ENCODE results near the gene SPACA4. TPM values are rescaled to one million over a fixed set of nuclear protein-coding genes. Genes with fewer than 3 reads are reported as not detected.

SPACA4 gene
- total and polyA plus RNA-seq, 2 of the 4 experiments (the other 2 are of a cell fraction), result not detected

DNA sequence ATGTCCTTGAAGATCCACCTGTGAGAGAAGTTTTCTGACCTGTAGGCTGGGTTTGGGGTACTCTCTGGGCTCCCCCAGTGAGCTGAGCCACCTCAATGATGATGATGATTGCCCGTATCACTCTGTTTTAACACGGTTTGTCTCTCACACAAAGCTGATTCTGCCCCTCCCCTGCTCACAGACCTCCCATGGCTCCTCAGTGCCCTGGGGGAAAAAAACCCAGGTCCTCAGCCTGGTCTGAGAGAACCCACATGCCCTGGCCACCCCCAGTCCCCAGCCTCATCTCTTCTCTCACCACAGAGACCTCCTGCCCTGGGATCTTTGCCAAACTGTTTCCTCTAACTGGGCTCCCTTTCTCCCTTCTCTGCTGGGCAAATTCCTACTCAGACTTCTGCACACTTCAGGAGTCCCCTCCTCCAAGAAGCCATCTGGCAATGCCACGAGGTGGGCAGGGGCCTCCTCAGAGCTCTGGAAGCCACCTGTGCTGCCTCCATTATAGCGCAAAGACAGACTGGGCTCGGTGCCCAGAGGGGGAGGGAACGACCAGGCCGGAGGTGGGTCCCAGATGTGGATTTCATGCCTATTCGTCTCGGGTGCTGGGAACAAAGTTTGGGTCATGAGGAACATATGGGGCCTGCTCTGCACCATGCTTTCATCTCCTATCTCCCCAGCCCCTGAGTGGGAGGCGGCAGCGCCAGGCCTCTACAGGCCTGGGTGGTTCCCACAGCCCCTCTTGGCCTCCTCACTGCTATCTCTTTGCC lies 47.9 kb downstream of the SPACA4 start:
- ChIA-PET CTCF (no interaction called here), POLR2A (ENCODE audit: unreplicated experiment) (no interaction called here)
- H4K91ac ChIP-seq (ENCODE audit: insufficient read depth, low read depth, low read length), result no peak overlapping the region
- no peak overlapping the region for H2AK5ac ChIP-seq (ENCODE audit: low read depth, low read length)
- H3K36me3 ChIP-seq (ENCODE audit: control insufficient read depth, insufficient read depth, low read length), result no peaks in the 10 kb centered on the region
- no peak overlapping the region for H3K9ac ChIP-seq (ENCODE audit: low read depth, low read length)
- no peak overlapping the region for H4K5ac ChIP-seq (ENCODE audit: low read depth, low read length)
- H3K27me3 ChIP-seq (ENCODE audit: control insufficient read depth, insufficient read depth, low read length), result peaks cover 4% of the 10 kb centered on the region; the same call in 1 of the 2 replicates
- no peak overlapping the region for H3K23ac ChIP-seq (ENCODE audit: low read depth, low read length)
- peak overlapping the region; percentile 39 for H2AK9ac ChIP-seq (replicated peaks; ENCODE audit: low read depth, low read length, poor library complexity)
- no peak overlapping the region for H3K56ac ChIP-seq (ENCODE audit: extremely low read depth, insufficient read depth, low read length)
- H4K8ac ChIP-seq (ENCODE audit: low read depth in 2 of 2, low read length in 2 of 2), result no peak overlapping the region
- BruUV-seq (replicated peaks), result no TSS peak
- H2BK15ac ChIP-seq (ENCODE audit: low read depth, low read length), result no peak overlapping the region
- in situ Hi-C loops (cut with MboI; ENCODE audit: low sequenced_read_pairs) (no loop called here), intact Hi-C loops (cut with micrococcal nuclease) (no loop called here), dilution Hi-C loops (cut with HindIII; ENCODE audit: low sequenced_read_pairs, unreplicated experiment) (no loop called here)
- no peak overlapping the region for H2BK20ac ChIP-seq (ENCODE audit: low read depth, low read length)
- H2BK5ac ChIP-seq (ENCODE audit: low read depth, low read length, poor library complexity, severe bottlenecking), result no peak overlapping the region
- no peak overlapping the region for H3K4ac ChIP-seq (ENCODE audit: low read depth, low read length)
- no peak overlapping the region for H2BK120ac ChIP-seq (ENCODE audit: low read depth, low read length)
- H3K4me1 ChIP-seq (ENCODE audit: control insufficient read depth, insufficient read depth, low read length), result peaks cover 3% of the 10 kb centered on the region
- H3K9me1 ChIP-seq (ENCODE audit: insufficient read depth, low read length), result peaks cover 3% of the 10 kb centered on the region
- no peak overlapping the region for H3K4me3 ChIP-seq (ENCODE audit: insufficient read depth, low read depth, low read length)
- DNase-seq (no peak), ATAC-seq (ENCODE audit: low read depth) (no peak)
- no peaks in the 10 kb centered on the region for H3K79me1 ChIP-seq (ENCODE audit: low read depth in 1 of 2, low read length in 2 of 2)
- no peak overlapping the region for H3K4me2 ChIP-seq (ENCODE audit: low read depth, low read length)
- 40% methylated on average over 2 of the region's 11 CpGs; no CpG with 5 or more reads in 1 of the 2 experiments for WGBS, 2 experiments (ENCODE audit: extremely low coverage in 2 of 2, insufficient read length in 1 of 2)
- no peaks in the 10 kb centered on the region for H4K20me1 ChIP-seq (ENCODE audit: insufficient read depth, low read length)
- no peak overlapping the region for H3K27ac ChIP-seq (ENCODE audit: insufficient read depth, low read length)
- no peak overlapping the region for H3K14ac ChIP-seq (replicated peaks; ENCODE audit: low read depth, low read length)
- peak overlapping the region; percentile 24 for H2AFZ ChIP-seq (replicated peaks; ENCODE audit: low read length, poor library complexity)
- no peak overlapping the region for H3K18ac ChIP-seq (ENCODE audit: low read depth, low read length)
- TF ChIP-seq RFX5 (IDR thresholded peaks at IDR 0.05; ENCODE audit: low read depth, low read length) (no peak), POLR2A (IDR thresholded peaks at IDR 0.05; ENCODE audit: low read depth, low read length) (no peak), MAZ (IDR thresholded peaks at IDR 0.05; ENCODE audit: borderline replicate concordance, low read depth, low read length) (no peak), RAD21 (IDR thresholded peaks at IDR 0.05; ENCODE audit: low read length) (no peak), MAFK (IDR thresholded peaks at IDR 0.05; ENCODE audit: low read depth, low read length) (no peak), BHLHE40 (IDR thresholded peaks at IDR 0.05; ENCODE audit: low read depth, low read length) (no peak), MXI1 (IDR thresholded peaks at IDR 0.05; ENCODE audit: borderline replicate concordance, low read depth, low read length) (no peak), SMC3 (IDR thresholded peaks at IDR 0.05; ENCODE audit: low read depth, low read length) (no peak), FOS (IDR thresholded peaks at IDR 0.05; ENCODE audit: low read depth, low read length) (no peak), CEBPB (IDR thresholded peaks at IDR 0.05; ENCODE audit: low read depth, low read length) (no peak), RCOR1 (IDR thresholded peaks at IDR 0.05; ENCODE audit: insufficient replicate concordance, low read length) (no peak), NFE2L2 (IDR thresholded peaks at IDR 0.05; ENCODE audit: low read depth, low read length) (no peak), CHD1 (IDR thresholded peaks at IDR 0.05; ENCODE audit: low read depth, low read length) (no peak)
- TF ChIP-seq, protein P1, sequence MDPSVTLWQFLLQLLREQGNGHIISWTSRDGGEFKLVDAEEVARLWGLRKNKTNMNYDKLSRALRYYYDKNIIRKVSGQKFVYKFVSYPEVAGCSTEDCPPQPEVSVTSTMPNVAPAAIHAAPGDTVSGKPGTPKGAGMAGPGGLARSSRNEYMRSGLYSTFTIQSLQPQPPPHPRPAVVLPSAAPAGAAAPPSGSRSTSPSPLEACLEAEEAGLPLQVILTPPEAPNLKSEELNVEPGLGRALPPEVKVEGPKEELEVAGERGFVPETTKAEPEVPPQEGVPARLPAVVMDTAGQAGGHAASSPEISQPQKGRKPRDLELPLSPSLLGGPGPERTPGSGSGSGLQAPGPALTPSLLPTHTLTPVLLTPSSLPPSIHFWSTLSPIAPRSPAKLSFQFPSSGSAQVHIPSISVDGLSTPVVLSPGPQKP (IDR thresholded peaks at IDR 0.05; ENCODE audit: borderline replicate concordance, low read depth, low read length), result no peak
- TF ChIP-seq, protein P2, sequence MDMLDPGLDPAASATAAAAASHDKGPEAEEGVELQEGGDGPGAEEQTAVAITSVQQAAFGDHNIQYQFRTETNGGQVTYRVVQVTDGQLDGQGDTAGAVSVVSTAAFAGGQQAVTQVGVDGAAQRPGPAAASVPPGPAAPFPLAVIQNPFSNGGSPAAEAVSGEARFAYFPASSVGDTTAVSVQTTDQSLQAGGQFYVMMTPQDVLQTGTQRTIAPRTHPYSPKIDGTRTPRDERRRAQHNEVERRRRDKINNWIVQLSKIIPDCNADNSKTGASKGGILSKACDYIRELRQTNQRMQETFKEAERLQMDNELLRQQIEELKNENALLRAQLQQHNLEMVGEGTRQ (IDR thresholded peaks at IDR 0.05; ENCODE audit: low read depth, low read length), result no peak
- TF ChIP-seq, protein P3, sequence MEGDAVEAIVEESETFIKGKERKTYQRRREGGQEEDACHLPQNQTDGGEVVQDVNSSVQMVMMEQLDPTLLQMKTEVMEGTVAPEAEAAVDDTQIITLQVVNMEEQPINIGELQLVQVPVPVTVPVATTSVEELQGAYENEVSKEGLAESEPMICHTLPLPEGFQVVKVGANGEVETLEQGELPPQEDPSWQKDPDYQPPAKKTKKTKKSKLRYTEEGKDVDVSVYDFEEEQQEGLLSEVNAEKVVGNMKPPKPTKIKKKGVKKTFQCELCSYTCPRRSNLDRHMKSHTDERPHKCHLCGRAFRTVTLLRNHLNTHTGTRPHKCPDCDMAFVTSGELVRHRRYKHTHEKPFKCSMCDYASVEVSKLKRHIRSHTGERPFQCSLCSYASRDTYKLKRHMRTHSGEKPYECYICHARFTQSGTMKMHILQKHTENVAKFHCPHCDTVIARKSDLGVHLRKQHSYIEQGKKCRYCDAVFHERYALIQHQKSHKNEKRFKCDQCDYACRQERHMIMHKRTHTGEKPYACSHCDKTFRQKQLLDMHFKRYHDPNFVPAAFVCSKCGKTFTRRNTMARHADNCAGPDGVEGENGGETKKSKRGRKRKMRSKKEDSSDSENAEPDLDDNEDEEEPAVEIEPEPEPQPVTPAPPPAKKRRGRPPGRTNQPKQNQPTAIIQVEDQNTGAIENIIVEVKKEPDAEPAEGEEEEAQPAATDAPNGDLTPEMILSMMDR (conservative IDR thresholded peaks at IDR 0.05; ENCODE audit: low read depth, low read length), result no peak
- H3K9me3 ChIP-seq (ENCODE audit: control insufficient read depth, insufficient read depth, low read length), result peaks cover 3% of the 10 kb centered on the region; the same call in 1 of the 2 replicates
